Hematopoietic multipotent progenitor cell treated with erythropoietin and hydrocortisone succinate and interleukin-3 and kit ligand, for 4 days (in vitro differentiated cells): ENCODE data around the gene LHX3.
"Not testable (repeated sequence)": the region's sequence is repeated elsewhere in the genome, so short reads cannot be mapped to it uniquely, and the experiment has no call there.

Experiments used
- DNase-seq: peaks from one replicate; pipeline ENCODE4 v3.0.0-alpha.2; 2015

The LHX3 gene

GRCh38 chr9:136151848-136152542 is 52.9 kb downstream of the LHX3 start:
- DNase-seq: no peak

- DNase-seq: no peak
Observed at GRCh38 chr9:136151214-136151804, 53.6 kb downstream of the LHX3 start.

- not testable (repeated sequence) for DNase-seq
Observed at GRCh38 chr9:136150664-136151213, 54.2 kb downstream of the LHX3 start.

- DNase-seq: no peak
Observed at GRCh38 chr9:136149853-136150252, 55.1 kb downstream of the LHX3 start.

- no peak for DNase-seq
Observed at GRCh38 chr9:136149337-136149736, 55.6 kb downstream of the LHX3 start.

- DNase-seq: no peak
Observed at GRCh38 chr9:136148766-136149165, 56.2 kb downstream of the LHX3 start.

- no peak for DNase-seq
Observed at GRCh38 chr9:136147890-136148714, 56.8 kb downstream of the LHX3 start.

GRCh38 chr9:136147038-136147889 is 57.7 kb downstream of the LHX3 start:
- DNase-seq: no peak
